Measurements from ENCODE around the gene CAPZA1. TPM values are rescaled to one million over a fixed set of nuclear protein-coding genes. Genes with fewer than 3 reads are reported as not detected.

The CAPZA1 gene
- total and polyA plus RNA-seq, 2 of the 8 experiments (the other 6 are each of a cell fraction or from before 2014, with no cell fraction given), result 48.9 to 107 TPM

- TF ChIP-seq PHF8 (conservative IDR thresholded peaks at IDR 0.05; ENCODE audit: low read depth, low read length) (peak; percentile 56), BACH1 (IDR thresholded peaks at IDR 0.05; ENCODE audit: low read length) (peak; percentile 30; the same call in 1 of the 2 replicates), ASH2L (IDR thresholded peaks at IDR 0.05; ENCODE audit: low read length) (peak; percentile 84)
These were observed 95.0 kb downstream of the CAPZA1 start (continued) for GRCh38 chr1:112714313-112715263.
